HG02884 (cell line): ENCODE measurements around the gene FCGR1A.
"Not testable (repeated sequence)": the region's sequence is repeated elsewhere in the genome, so short reads cannot be mapped to it uniquely, and the experiment has no call there.

Experiments used
- ATAC-seq: cut with Tn5 transposase; IDR thresholded peaks from one replicate; pipeline ENCODE4 v1.9.1; 2021; ENCODE audit warnings: mild to moderate bottlenecking, moderate library complexity; ENCODE audit not compliant: unreplicated experiment

FCGR1A gene

GRCh38 chr1:149782600-149782999, at the start of gene FCGR1A:
Gene FCGR1A, plus strand, starts transcription at chr1:149782694. Its CDS starts 50 bp downstream, at chr1:149782744.
- ATAC-seq, result not testable (repeated sequence)

- not testable (repeated sequence) for ATAC-seq
These were observed 49.7 kb upstream of the FCGR1A start for GRCh38 chr1:149732781-149733180.

GRCh38 chr1:149734692-149735091, 47.8 kb upstream of the FCGR1A start:
- not testable (repeated sequence) for ATAC-seq

- ATAC-seq, result not testable (repeated sequence)
These were observed 42.3 kb upstream of the FCGR1A start for GRCh38 chr1:149740148-149740581.

GRCh38 chr1:149740590-149741230, 41.8 kb upstream of the FCGR1A start:
- not testable (repeated sequence) for ATAC-seq

GRCh38 chr1:149741914-149742313, 40.6 kb upstream of the FCGR1A start:
- not testable (repeated sequence) for ATAC-seq

- ATAC-seq, result not testable (repeated sequence)
These were observed 35.8 kb upstream of the FCGR1A start for GRCh38 chr1:149746463-149747356.

GRCh38 chr1:149747359-149748143, 34.9 kb upstream of the FCGR1A start:
- not testable (repeated sequence) for ATAC-seq

- ATAC-seq, result not testable (repeated sequence)
These were observed 34.4 kb upstream of the FCGR1A start for GRCh38 chr1:149748144-149748500.

GRCh38 chr1:149750562-149750961, 31.9 kb upstream of the FCGR1A start:
- not testable (repeated sequence) for ATAC-seq

GRCh38 chr1:149752186-149752585, 30.3 kb upstream of the FCGR1A start:
- not testable (repeated sequence) for ATAC-seq

- ATAC-seq, result not testable (repeated sequence)
These were observed 29.0 kb upstream of the FCGR1A start for GRCh38 chr1:149753466-149753865.

GRCh38 chr1:149755294-149755693, 27.2 kb upstream of the FCGR1A start:
- not testable (repeated sequence) for ATAC-seq

- ATAC-seq, result not testable (repeated sequence)
These were observed 20.2 kb upstream of the FCGR1A start for GRCh38 chr1:149762294-149762693.

GRCh38 chr1:149764087-149764800, 18.2 kb upstream of the FCGR1A start:
- not testable (repeated sequence) for ATAC-seq

GRCh38 chr1:149766241-149766640, 16.3 kb upstream of the FCGR1A start:
- ATAC-seq, result not testable (repeated sequence)

GRCh38 chr1:149769216-149769615, 13.3 kb upstream of the FCGR1A start:
- not testable (repeated sequence) for ATAC-seq

GRCh38 chr1:149770661-149771060, 11.8 kb upstream of the FCGR1A start:
- ATAC-seq, result not testable (repeated sequence)

- peak; percentile 98 for ATAC-seq
These were observed 10.7 kb upstream of the FCGR1A start for GRCh38 chr1:149771653-149772425.
